SK-N-SH (cell line): Measurements from ENCODE around the gene STOML2. TPM values are rescaled to one million over a fixed set of nuclear protein-coding genes. Genes with fewer than 3 reads are reported as not detected.

Experiments used
- CTCF ChIA-PET: fragments of 300-600, 350-600 bp; formaldehyde crosslinking; extraction: SDS; loops from one replicate; lab custom pipeline; 2021; lab: Yijun Ruan, JAX
- POLR2A ChIA-PET: fragments of 350-600 bp; sonication (Branson Sonifier 250); formaldehyde crosslinking; extraction: SDS; loops from one replicate; lab custom pipeline; 2020; ENCODE audit warnings: antibody characterized with exemption, inconsistent platforms; lab: Yijun Ruan, JAX
- DNase-seq: peaks from one replicate; pipeline ENCODE4 v3.0.0; 2012
- H2AFZ ChIP-seq: fragments of 200-600 bp; sonication (generic); 2 replicates; pipeline ENCODE4 v1.8.1; 2016; ENCODE audit warnings: antibody characterized with exemption, mild to moderate bottlenecking, low read depth
- H3F3A ChIP-seq: fragments of 200-600 bp; sonication (generic); replicated peaks from 2 replicates; pipeline ENCODE3; 2016; ENCODE audit warnings: antibody characterized with exemption, mild to moderate bottlenecking; ENCODE audit not compliant: insufficient read depth
- H3K27ac ChIP-seq, 2 experiments: fragments of 200-500 bp in 1 of 2; fragments of 200-600 bp in 1 of 2; sonication (Bioruptor generic) in 1 of 2; sonication (generic), shearing (Covaris generic) in 1 of 2; 2 replicates each; pipeline versions ENCODE4 v1.5.1 to v1.6.1; 2014 to 2016; ENCODE audit warnings: low read depth in 2 of 2, inconsistent platforms in 1 of 2, low read length in 1 of 2, mild to moderate bottlenecking in 1 of 2, mixed read lengths in 1 of 2
- H3K27me3 ChIP-seq: fragments of 200-600 bp; sonication (generic), shearing (Covaris generic); 2 replicates; pipeline ENCODE4 v1.6.1; 2016; ENCODE audit warnings: mixed run types; ENCODE audit not compliant: insufficient read depth
- H3K36me3 ChIP-seq, 2 experiments: fragments of 200-500 bp in 1 of 2; fragments of 200-600 bp in 1 of 2; sonication (Bioruptor generic) in 1 of 2; sonication (generic) in 1 of 2; replicated peaks in 1 of 2; 2 replicates each; pipeline versions ENCODE3 to v1.5.1; 2014 to 2016; ENCODE audit warnings: low read length in 1 of 2, mild to moderate bottlenecking in 1 of 2; ENCODE audit not compliant: insufficient read depth in 2 of 2, control insufficient read depth in 1 of 2
- H3K4me1 ChIP-seq, 2 experiments: fragments of 200-500 bp in 1 of 2; fragments of 200-600 bp in 1 of 2; sonication (Bioruptor generic) in 1 of 2; sonication (generic), shearing (Covaris generic) in 1 of 2; 2 replicates each; pipeline versions ENCODE4 v1.5.1 to v1.6.1; 2014 to 2016; ENCODE audit warnings: low read depth in 1 of 2, low read length in 1 of 2, mixed run types in 1 of 2; ENCODE audit not compliant: insufficient read depth in 2 of 2, control insufficient read depth in 1 of 2
- H3K4me2 ChIP-seq: fragments of 200-600 bp; sonication (generic), shearing (Covaris generic); 2 replicates; pipeline ENCODE4 v1.6.1; 2017; ENCODE audit warnings: mixed run types
- H3K4me3 ChIP-seq, 2 experiments: fragments of 200-500 bp in 1 of 2; fragments of 200-600 bp in 1 of 2; sonication (Bioruptor generic) in 1 of 2; sonication (generic), shearing (Covaris generic) in 1 of 2; 2 replicates each; pipeline versions ENCODE4 v1.5.1 to v1.8.1; 2014 to 2016; ENCODE audit warnings: low read depth in 2 of 2, inconsistent platforms in 1 of 2, low read length in 1 of 2, mild to moderate bottlenecking in 1 of 2, mixed read lengths in 1 of 2, moderate library complexity in 1 of 2
- H3K79me2 ChIP-seq: fragments of 200-600 bp; sonication (generic); 2 replicates; pipeline ENCODE4 v1.8.1; 2017; ENCODE audit warnings: mild to moderate bottlenecking; ENCODE audit not compliant: insufficient read depth
- H3K9ac ChIP-seq: fragments of 200-600 bp; sonication (generic); 2 replicates; pipeline ENCODE4 v1.6.1; 2017; ENCODE audit warnings: mixed run types
- H3K9me2 ChIP-seq: fragments of 200-600 bp; sonication (generic); 2 replicates; pipeline ENCODE4 v1.6.1; 2017; ENCODE audit warnings: mixed run types
- H3K9me3 ChIP-seq: fragments of 200-600 bp; sonication (generic); 2 replicates; pipeline ENCODE4 v1.6.1; 2017; ENCODE audit warnings: mixed run types, mild to moderate bottlenecking, moderate library complexity
- H4K20me1 ChIP-seq: fragments of 200-600 bp; sonication (generic); 2 replicates; pipeline ENCODE4 v1.6.1; 2017; ENCODE audit warnings: mild to moderate bottlenecking, mixed run types; ENCODE audit not compliant: insufficient read depth
- CHD2 ChIP-seq: fragments of 150-350 bp; IDR thresholded peaks from 2 replicates; pipeline ENCODE4 v1.6.1; 2018; ENCODE audit warnings: low read length; ENCODE audit not compliant: partially characterized antibody
- ELF1 ChIP-seq: IDR thresholded peaks from 2 replicates; pipeline ENCODE4 v1.4.0; 2012
- FOXJ3 ChIP-seq: sonication (generic); formaldehyde crosslinking; IDR thresholded peaks from 2 replicates; pipeline ENCODE4 v1.5.1; 2020; ENCODE audit warnings: mild to moderate bottlenecking, missing genetic modification reagents
- FOXM1 ChIP-seq: IDR thresholded peaks from 2 replicates; pipeline ENCODE4 v1.4.0; 2012; ENCODE audit warnings: low read depth, mild to moderate bottlenecking
- GATA2 ChIP-seq: sonication (generic); formaldehyde crosslinking; IDR thresholded peaks from 2 replicates; pipeline ENCODE4 v1.5.0; 2020; ENCODE audit warnings: mild to moderate bottlenecking, missing genetic modification reagents
- JUND ChIP-seq: IDR thresholded peaks from 2 replicates; pipeline ENCODE4 v1.4.0; 2012
- MEF2A ChIP-seq: IDR thresholded peaks from 2 replicates; pipeline ENCODE4 v1.4.0; 2012; ENCODE audit warnings: low read depth, borderline replicate concordance
- NFIC ChIP-seq: IDR thresholded peaks from 2 replicates; pipeline ENCODE4 v1.4.0; 2012; ENCODE audit warnings: borderline replicate concordance
- PBX3 ChIP-seq: IDR thresholded peaks from 2 replicates; pipeline ENCODE4; 2012
- POLR2AphosphoS5 ChIP-seq: IDR thresholded peaks from 2 replicates; pipeline ENCODE4 v1.6.1; 2012; ENCODE audit warnings: low read depth, low read length
- RAD21 ChIP-seq: IDR thresholded peaks from 2 replicates; pipeline ENCODE4 v1.6.1; 2012; ENCODE audit warnings: mild to moderate bottlenecking, low read length
- REST ChIP-seq: IDR thresholded peaks from 2 replicates; pipeline ENCODE4 v1.6.1; 2012; ENCODE audit warnings: mild to moderate bottlenecking, low read depth, low read length, moderate library complexity
- RFX5 ChIP-seq: IDR thresholded peaks from 2 replicates; pipeline ENCODE4 v1.6.1; 2012; ENCODE audit warnings: mild to moderate bottlenecking, improper control_type of control experiment, low read length
- TAF1 ChIP-seq: IDR thresholded peaks from 2 replicates; pipeline ENCODE4 v1.6.1; 2012; ENCODE audit warnings: low read depth, mild to moderate bottlenecking, low read length, moderate library complexity, borderline replicate concordance
- TCF12 ChIP-seq: IDR thresholded peaks from 2 replicates; pipeline ENCODE4 v1.4.0; 2012
- TEAD4 ChIP-seq: IDR thresholded peaks from 2 replicates; pipeline ENCODE4 v1.4.0; 2012; ENCODE audit warnings: mild to moderate bottlenecking, borderline replicate concordance; ENCODE audit not compliant: insufficient read depth
- YY1 ChIP-seq: IDR thresholded peaks from 2 replicates; pipeline ENCODE4 v1.4.0; 2012; ENCODE audit warnings: low read depth, mild to moderate bottlenecking
- WGBS: methylation state at CpG from one replicate; pipeline ENCODE4 v1.1.6; 2017; ENCODE audit warnings: low lambda C conversion rate; 5-methylcytosine and 5-hydroxymethylcytosine counted together
- polyA plus RNA-seq, 3 experiments: library from polyadenylated mRNA; depleted of rRNA; stranded (reverse); fragments of >200 nt; gene quantifications; 2 replicates each; pipeline ENCODE4 v1.2.3, GENCODE V29; 2012
- TF ChIP-seq, protein P1 (sequence below): fragments of 200-600 bp; sonication (generic); IDR thresholded peaks from 2 replicates; pipeline ENCODE4 v1.6.1; 2017; ENCODE audit warnings: antibody characterized with exemption, mild to moderate bottlenecking, moderate library complexity
- TF ChIP-seq, protein P2 (sequence below): IDR thresholded peaks from 2 replicates; pipeline ENCODE4 v1.4.0; 2012; ENCODE audit warnings: low read depth
- TF ChIP-seq, protein P3 (sequence below): fragments of 150-350 bp; IDR thresholded peaks from 2 replicates; pipeline ENCODE4 v1.6.1; 2017; ENCODE audit warnings: antibody characterized with exemption, low read length, low read depth, borderline replicate concordance

The STOML2 gene
- polyA plus RNA-seq, 1 of the 3 experiments (the other 2 are of a cell fraction), result 232 TPM

DNA sequence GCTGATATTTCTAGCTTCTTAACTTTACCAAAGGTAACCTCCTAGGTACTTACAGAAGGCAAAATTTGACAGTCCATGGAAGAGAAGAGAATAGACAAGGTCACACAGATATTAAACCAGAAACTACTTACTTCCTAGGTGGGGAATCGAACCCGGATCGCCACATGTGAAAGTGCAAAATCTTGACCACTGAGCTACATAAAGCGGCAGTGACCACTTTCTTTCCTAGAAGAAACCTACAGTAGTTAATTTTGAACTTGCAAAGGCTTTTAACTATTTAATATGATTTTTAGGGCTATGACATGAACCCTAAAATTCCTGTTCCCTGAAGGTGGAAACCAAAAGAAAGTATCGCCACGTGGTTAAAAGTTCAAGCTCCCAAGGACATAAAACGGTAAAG lies 33.1 kb upstream of the STOML2 start:
- no peak overlapping the region for H3K9ac ChIP-seq
- CTCF ChIA-PET, result interaction anchor here (1.1 kb wide), 1 partner anchor 19 kb away, joined by 4 read pairs; no protein-coding TSS in a partner anchor

More for the DNA sequence above, 33.1 kb upstream of the STOML2 start:
- H3K4me2 ChIP-seq, result no peak overlapping the region
- no peaks in the 10 kb centered on the region for H3K27me3 ChIP-seq
- TF ChIP-seq JUND (no peak), PBX3 (no peak), TCF12 (no peak), ELF1 (no peak), CHD2 (no peak), TEAD4 (no peak), REST (no peak), FOXM1 (no peak), MEF2A (no peak), TAF1 (no peak), YY1 (no peak), RAD21 (no peak), POLR2AphosphoS5 (no peak), RFX5 (no peak), NFIC (no peak), GATA2 (no peak), FOXJ3 (no peak)
- TF ChIP-seq, protein P1, sequence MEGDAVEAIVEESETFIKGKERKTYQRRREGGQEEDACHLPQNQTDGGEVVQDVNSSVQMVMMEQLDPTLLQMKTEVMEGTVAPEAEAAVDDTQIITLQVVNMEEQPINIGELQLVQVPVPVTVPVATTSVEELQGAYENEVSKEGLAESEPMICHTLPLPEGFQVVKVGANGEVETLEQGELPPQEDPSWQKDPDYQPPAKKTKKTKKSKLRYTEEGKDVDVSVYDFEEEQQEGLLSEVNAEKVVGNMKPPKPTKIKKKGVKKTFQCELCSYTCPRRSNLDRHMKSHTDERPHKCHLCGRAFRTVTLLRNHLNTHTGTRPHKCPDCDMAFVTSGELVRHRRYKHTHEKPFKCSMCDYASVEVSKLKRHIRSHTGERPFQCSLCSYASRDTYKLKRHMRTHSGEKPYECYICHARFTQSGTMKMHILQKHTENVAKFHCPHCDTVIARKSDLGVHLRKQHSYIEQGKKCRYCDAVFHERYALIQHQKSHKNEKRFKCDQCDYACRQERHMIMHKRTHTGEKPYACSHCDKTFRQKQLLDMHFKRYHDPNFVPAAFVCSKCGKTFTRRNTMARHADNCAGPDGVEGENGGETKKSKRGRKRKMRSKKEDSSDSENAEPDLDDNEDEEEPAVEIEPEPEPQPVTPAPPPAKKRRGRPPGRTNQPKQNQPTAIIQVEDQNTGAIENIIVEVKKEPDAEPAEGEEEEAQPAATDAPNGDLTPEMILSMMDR, result no peak
- TF ChIP-seq, protein P2, sequence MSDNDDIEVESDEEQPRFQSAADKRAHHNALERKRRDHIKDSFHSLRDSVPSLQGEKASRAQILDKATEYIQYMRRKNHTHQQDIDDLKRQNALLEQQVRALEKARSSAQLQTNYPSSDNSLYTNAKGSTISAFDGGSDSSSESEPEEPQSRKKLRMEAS, result no peak
- TF ChIP-seq, protein P3, sequence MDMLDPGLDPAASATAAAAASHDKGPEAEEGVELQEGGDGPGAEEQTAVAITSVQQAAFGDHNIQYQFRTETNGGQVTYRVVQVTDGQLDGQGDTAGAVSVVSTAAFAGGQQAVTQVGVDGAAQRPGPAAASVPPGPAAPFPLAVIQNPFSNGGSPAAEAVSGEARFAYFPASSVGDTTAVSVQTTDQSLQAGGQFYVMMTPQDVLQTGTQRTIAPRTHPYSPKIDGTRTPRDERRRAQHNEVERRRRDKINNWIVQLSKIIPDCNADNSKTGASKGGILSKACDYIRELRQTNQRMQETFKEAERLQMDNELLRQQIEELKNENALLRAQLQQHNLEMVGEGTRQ, result no peak
- 78% methylated on average over 7 of the region's 7 CpGs for WGBS
- H3K79me2 ChIP-seq, result no peaks in the 10 kb centered on the region
- no peaks in the 10 kb centered on the region for H4K20me1 ChIP-seq
- no peaks in the 10 kb centered on the region for H3F3A ChIP-seq
- H3K4me3 ChIP-seq, result no peak overlapping the region
- no peaks in the 10 kb centered on the region for H3K4me1 ChIP-seq
- no peaks in the 10 kb centered on the region for H3K9me2 ChIP-seq
- H2AFZ ChIP-seq, result no peak overlapping the region
- POLR2A ChIA-PET, result no interaction called here
- H3K9me3 ChIP-seq, result peaks cover 4% of the 10 kb centered on the region; the same call in 1 of the 2 replicates
- H3K27ac ChIP-seq, result no peak overlapping the region
- H3K36me3 ChIP-seq, result no peaks in the 10 kb centered on the region
- DNase-seq, result no peak
